HL-60 (cell line): ENCODE results near the gene SACS.

Experiments
- DNase-seq, 2 experiments: peaks; one replicate each; pipeline ENCODE4 v3.0.0-alpha.2; 2010 to 2020; ENCODE audit warnings: low read depth in 1 of 2, low spot score in 1 of 2
- H3K27ac ChIP-seq: fragments of 250-450 bp; sonication (Bioruptor Pico); replicated peaks from 2 replicates; pipeline ENCODE4 v1.5.1; 2020; ENCODE audit warnings: mild to moderate bottlenecking, moderate library complexity
- H3K27me3 ChIP-seq: fragments of 250-450 bp; sonication (Bioruptor Pico); 2 replicates; pipeline ENCODE4 v1.5.1; 2021; ENCODE audit warnings: mild to moderate bottlenecking, moderate library complexity; ENCODE audit not compliant: insufficient read depth, poor library complexity, severe bottlenecking
- H3K4me3 ChIP-seq: replicated peaks from 2 replicates; pipeline ENCODE4 v1.5.1; 2011; ENCODE audit warnings: mild to moderate bottlenecking, control low read depth, low read length; ENCODE audit not compliant: insufficient read depth
- CTCF ChIP-seq: IDR thresholded peaks from one replicate; pipeline ENCODE4 v1.5.1; 2011; ENCODE audit warnings: low read length, control low read depth, inconsistent platforms; ENCODE audit not compliant: insufficient read depth
- GABPA ChIP-seq: IDR thresholded peaks from 2 replicates; pipeline ENCODE4 v1.6.1; 2012; ENCODE audit warnings: low read depth
- POLR2AphosphoS5 ChIP-seq: IDR thresholded peaks from 2 replicates; pipeline ENCODE4 v1.6.1; 2012; ENCODE audit warnings: low read depth
- REST ChIP-seq: IDR thresholded peaks from 2 replicates; pipeline ENCODE4 v1.6.1; 2012; ENCODE audit warnings: low read depth; ENCODE audit not compliant: insufficient replicate concordance
- SPI1 ChIP-seq: IDR thresholded peaks from 2 replicates; pipeline ENCODE4 v1.6.1; 2012; ENCODE audit warnings: low read depth, mild to moderate bottlenecking, borderline replicate concordance

The SACS gene

GRCh38 chr13:23473221-23473620 lies 39.7 kb upstream of the SACS start:
- Histone ChIP-seq H3K27me3 (no peaks in the 10 kb centered on the region), H3K27ac (no peak overlapping the region), H3K4me3 (no peak overlapping the region)
- DNase-seq: no peak
- no peak for TF ChIP-seq CTCF
- TF ChIP-seq GABPA: no peak
- TF ChIP-seq POLR2AphosphoS5: no peak
- TF ChIP-seq SPI1: no peak
- TF ChIP-seq REST: no peak

- TF ChIP-seq SPI1: no peak
- TF ChIP-seq REST: no peak
- no peak for TF ChIP-seq POLR2AphosphoS5
- no peak for TF ChIP-seq CTCF
- no peak for TF ChIP-seq GABPA
- H3K27ac ChIP-seq: no peak overlapping the region
- no peak for DNase-seq
- no peak overlapping the region for H3K4me3 ChIP-seq
- H3K27me3 ChIP-seq: no peaks in the 10 kb centered on the region
Measured at GRCh38 chr13:23472189-23472588, 38.7 kb upstream of the SACS start.

GRCh38 chr13:23470790-23471614 lies 37.5 kb upstream of the SACS start:
- no peak for DNase-seq
- Histone ChIP-seq H3K27ac (no peak overlapping the region), H3K27me3 (no peaks in the 10 kb centered on the region), H3K4me3 (no peak overlapping the region)
- no peak for TF ChIP-seq SPI1
- TF ChIP-seq POLR2AphosphoS5: no peak

- no peak for DNase-seq
- H3K27me3 ChIP-seq: no peaks in the 10 kb centered on the region
- TF ChIP-seq CTCF (no peak), REST (no peak), SPI1 (no peak), GABPA (no peak), POLR2AphosphoS5 (no peak)
- no peak overlapping the region for H3K27ac ChIP-seq
- no peak overlapping the region for H3K4me3 ChIP-seq
Measured at GRCh38 chr13:23469951-23470421, 36.5 kb upstream of the SACS start.
